BJ (cell line): ENCODE measurements around the gene PDHX. TPM values are rescaled to one million over a fixed set of nuclear protein-coding genes. Genes with fewer than 3 reads are reported as not detected.

Experiments
- CTCF ChIA-PET: fragments of 350-600 bp; formaldehyde crosslinking; extraction: SDS; loops from one replicate; lab custom pipeline; 2021; ENCODE audit warnings: antibody characterized with exemption, inconsistent platforms; lab: Yijun Ruan, JAX
- POLR2A ChIA-PET: fragments of 300-600 bp; sonication (Branson Sonifier 250); formaldehyde crosslinking; extraction: SDS; loops from one replicate; lab custom pipeline; 2021; ENCODE audit warnings: antibody characterized with exemption; lab: Charles Lee
- DNase-seq: peaks from one replicate; pipeline ENCODE4 v3.0.0-alpha.2; 2011; ENCODE audit warnings: low read depth
- H3K27me3 ChIP-seq: 2 replicates; pipeline ENCODE4 v1.6.0; 2011; ENCODE audit warnings: low read length; ENCODE audit not compliant: control insufficient read depth, insufficient read depth
- H3K36me3 ChIP-seq: 2 replicates; pipeline ENCODE4 v1.5.1; 2011; ENCODE audit warnings: low read length; ENCODE audit not compliant: control insufficient read depth, insufficient read depth
- H3K4me3 ChIP-seq: 2 replicates; pipeline ENCODE4 v1.5.1; 2011; ENCODE audit warnings: low read depth, mild to moderate bottlenecking, control low read depth, low read length
- polyA plus RNA-seq: library from polyadenylated mRNA; depleted of rRNA; stranded (reverse); fragments of >200 nt; gene quantifications from 2 replicates; pipeline ENCODE4 v1.2.3, GENCODE V29; 2011; rRNA removed
- small RNA-seq: library from RNA; depleted of rRNA; stranded (forward); fragments of <200 nt; gene quantifications from one replicate; pipeline ENCODE3, GENCODE V24; 2012; ENCODE audit warnings: low replicate concordance, low read depth; ENCODE audit not compliant: insufficient read length
- TF ChIP-seq, protein P1 (sequence below): IDR thresholded peaks from 2 replicates; pipeline ENCODE4 v1.5.1; 2011; ENCODE audit warnings: low read depth, mild to moderate bottlenecking, control low read depth, inconsistent platforms, low read length, moderate library complexity; ENCODE audit not compliant: insufficient read depth

PDHX gene
- polyA plus RNA-seq, 1 experiment = 21.7 TPM

- TF ChIP-seq, protein P1, sequence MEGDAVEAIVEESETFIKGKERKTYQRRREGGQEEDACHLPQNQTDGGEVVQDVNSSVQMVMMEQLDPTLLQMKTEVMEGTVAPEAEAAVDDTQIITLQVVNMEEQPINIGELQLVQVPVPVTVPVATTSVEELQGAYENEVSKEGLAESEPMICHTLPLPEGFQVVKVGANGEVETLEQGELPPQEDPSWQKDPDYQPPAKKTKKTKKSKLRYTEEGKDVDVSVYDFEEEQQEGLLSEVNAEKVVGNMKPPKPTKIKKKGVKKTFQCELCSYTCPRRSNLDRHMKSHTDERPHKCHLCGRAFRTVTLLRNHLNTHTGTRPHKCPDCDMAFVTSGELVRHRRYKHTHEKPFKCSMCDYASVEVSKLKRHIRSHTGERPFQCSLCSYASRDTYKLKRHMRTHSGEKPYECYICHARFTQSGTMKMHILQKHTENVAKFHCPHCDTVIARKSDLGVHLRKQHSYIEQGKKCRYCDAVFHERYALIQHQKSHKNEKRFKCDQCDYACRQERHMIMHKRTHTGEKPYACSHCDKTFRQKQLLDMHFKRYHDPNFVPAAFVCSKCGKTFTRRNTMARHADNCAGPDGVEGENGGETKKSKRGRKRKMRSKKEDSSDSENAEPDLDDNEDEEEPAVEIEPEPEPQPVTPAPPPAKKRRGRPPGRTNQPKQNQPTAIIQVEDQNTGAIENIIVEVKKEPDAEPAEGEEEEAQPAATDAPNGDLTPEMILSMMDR = no peak
- CTCF ChIA-PET = interaction anchor here (1.0 kb wide), 1 partner anchor 11 kb away, joined by 3 read pairs; no protein-coding TSS in a partner anchor
- Histone ChIP-seq H3K36me3 (no peaks in the 10 kb centered on the region), H3K27me3 (no peaks in the 10 kb centered on the region), H3K4me3 (no peak overlapping the region)
- POLR2A ChIA-PET = no interaction called here
- no peak for DNase-seq
These were observed 128.9 kb downstream of the PDHX start for GRCh38 chr11:35045236-35045820.

Small RNAs within 50 kb of the gene (small RNA-seq; reads per million reads assigned to genes)
- not detected for gene MIR1343

Other genes starting within 250 kb of the PDHX start
- 10.0 and 18.2 TPM in 2 replicates for gene APIP, start 239 bp upstream of the PDHX start, polyA plus RNA-seq
- gene CD44, start 222.6 kb downstream of the PDHX start, polyA plus RNA-seq = 794 and 1,200 TPM in 2 replicates